ENCODE data around the gene ZNF335. TPM values are rescaled to one million over a fixed set of nuclear protein-coding genes. Genes with fewer than 3 reads are reported as not detected.

The ZNF335 gene
- total RNA-seq, 1 donor from 2014 or later, result 16.0 TPM

DNA sequence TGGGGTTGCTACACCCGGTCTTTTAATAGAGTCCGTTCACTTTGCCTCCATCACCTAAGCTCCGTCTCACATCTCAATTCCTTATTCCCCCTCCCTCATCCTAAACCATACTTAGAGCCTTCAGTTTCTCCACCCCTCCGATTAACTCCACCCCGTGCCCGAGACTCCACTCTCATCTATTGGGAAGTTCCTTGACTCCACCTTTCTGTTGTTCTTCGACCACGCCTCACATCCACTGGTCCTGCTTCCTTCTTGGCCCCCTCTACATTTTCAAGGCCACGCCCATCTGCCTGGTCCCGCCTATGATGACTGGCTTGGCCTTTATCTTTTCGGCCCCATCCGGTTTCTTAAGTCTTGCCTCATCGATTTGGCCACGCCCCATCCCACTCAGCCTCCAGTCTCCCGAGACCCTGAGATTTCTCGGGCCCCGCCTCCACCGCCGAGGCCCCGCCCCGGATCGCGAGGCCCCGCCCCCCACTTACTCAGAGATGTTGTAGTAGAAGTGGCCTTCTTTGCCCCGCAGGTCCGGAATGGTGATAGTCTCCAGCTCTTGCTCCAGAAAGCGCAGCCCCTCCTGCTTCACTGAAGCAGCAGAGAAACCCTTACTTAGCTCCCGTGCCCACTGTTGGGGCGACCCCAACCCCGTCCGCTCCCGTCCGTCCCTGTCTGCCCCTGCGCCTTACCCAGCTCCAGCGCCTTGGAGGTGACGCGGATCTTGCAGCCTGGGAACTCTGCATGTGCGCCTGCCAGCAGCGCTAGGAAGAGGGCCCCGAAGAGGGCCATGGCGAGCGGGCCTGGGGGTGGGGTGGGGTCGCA lies 61.1 kb downstream of the ZNF335 start:
- TF ChIP-seq, protein P1, sequence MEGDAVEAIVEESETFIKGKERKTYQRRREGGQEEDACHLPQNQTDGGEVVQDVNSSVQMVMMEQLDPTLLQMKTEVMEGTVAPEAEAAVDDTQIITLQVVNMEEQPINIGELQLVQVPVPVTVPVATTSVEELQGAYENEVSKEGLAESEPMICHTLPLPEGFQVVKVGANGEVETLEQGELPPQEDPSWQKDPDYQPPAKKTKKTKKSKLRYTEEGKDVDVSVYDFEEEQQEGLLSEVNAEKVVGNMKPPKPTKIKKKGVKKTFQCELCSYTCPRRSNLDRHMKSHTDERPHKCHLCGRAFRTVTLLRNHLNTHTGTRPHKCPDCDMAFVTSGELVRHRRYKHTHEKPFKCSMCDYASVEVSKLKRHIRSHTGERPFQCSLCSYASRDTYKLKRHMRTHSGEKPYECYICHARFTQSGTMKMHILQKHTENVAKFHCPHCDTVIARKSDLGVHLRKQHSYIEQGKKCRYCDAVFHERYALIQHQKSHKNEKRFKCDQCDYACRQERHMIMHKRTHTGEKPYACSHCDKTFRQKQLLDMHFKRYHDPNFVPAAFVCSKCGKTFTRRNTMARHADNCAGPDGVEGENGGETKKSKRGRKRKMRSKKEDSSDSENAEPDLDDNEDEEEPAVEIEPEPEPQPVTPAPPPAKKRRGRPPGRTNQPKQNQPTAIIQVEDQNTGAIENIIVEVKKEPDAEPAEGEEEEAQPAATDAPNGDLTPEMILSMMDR (conservative IDR thresholded peaks at IDR 0.05; ENCODE audit: low read depth, low read length), result no peak
- H3K4me3 ChIP-seq (ENCODE audit: low read depth, low read length), result peak overlapping the region; percentile 52
- peak; percentile 65 for DNase-seq (ENCODE audit: low read depth)

DNA sequence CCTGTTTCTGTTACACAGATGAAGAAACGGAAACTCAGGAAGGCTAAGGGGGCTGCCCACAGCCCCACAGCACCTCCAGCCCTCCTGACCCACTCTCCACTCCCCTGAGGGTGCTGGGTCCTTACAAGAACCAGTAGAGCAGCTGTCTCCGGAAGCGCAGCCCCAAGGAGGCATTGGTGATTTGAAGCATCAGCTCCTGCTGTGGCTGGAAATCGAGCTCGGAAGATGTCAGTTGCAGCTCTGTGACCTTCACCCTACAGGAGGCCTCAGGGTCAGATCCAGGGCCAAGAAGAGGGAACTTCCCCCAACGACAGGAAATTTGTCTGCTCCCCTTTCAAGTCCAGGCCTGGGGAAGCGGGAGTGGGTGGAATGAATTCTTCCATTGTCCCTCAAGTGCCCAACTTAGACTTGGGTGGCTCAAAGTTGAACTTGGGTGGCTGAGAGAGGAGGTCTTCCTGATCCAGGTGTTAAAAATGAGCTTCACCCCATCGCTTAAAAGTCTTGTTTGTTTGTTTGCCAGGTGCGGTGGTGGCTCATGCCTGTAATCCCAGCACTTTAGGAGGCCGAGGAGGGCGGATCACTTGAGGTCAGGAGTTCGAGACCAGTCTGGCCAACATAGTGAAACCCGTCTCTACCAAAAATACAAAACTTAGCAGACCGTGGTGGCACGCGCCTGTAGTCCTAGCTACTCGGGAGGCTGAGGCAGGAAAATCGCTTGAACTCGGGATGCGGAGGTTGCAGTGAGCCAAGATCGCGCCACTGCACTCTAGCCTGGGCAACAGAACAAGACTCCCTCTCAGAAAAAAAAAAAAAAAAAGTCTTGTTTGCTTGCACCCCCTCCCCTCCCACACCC lies 62.0 kb downstream of the ZNF335 start:
- TF ChIP-seq, protein P1 (conservative IDR thresholded peaks at IDR 0.05; ENCODE audit: low read depth, low read length), result no peak
- no peak overlapping the region for H3K4me3 ChIP-seq (ENCODE audit: low read depth, low read length)
- no peak for DNase-seq (ENCODE audit: low read depth)

DNA sequence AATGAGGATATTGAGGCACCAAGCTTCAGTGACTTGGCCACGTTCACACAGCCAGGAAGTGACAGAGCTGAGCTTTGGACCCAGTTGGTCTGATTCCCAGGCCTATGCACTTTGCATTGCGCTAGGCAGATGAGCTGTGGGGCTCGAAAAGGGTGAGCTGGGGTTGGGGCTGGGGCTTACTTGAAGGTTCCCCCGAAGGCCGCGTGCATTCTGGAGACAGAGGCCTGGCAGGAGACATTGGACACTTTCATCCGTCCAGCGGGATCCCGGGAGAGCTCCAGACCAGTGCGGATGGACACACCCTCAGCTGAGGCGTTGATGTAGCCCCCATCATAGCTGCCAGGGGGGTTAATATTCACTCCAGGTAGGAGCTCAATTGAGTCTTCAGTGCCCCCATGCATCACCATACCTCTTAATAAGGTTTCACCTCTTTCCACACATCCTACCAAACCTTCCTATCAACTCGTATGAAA lies 62.6 kb downstream of the ZNF335 start:
- TF ChIP-seq, protein P1 (conservative IDR thresholded peaks at IDR 0.05; ENCODE audit: low read depth, low read length), result no peak
- H3K4me3 ChIP-seq (ENCODE audit: low read depth, low read length), result no peak overlapping the region
- DNase-seq (ENCODE audit: low read depth), result no peak

- no peak overlapping the region for H3K4me3 ChIP-seq (ENCODE audit: low read depth, low read length)
- no peak for DNase-seq (ENCODE audit: low read depth)
- TF ChIP-seq, protein P1 (conservative IDR thresholded peaks at IDR 0.05; ENCODE audit: low read depth, low read length), result no peak
These were observed 63.9 kb downstream of the ZNF335 start for GRCh38 chr20:45908084-45908483.

- TF ChIP-seq, protein P1 (conservative IDR thresholded peaks at IDR 0.05; ENCODE audit: low read depth, low read length), result no peak
- H3K4me3 ChIP-seq (ENCODE audit: low read depth, low read length), result no peak overlapping the region
- DNase-seq (ENCODE audit: low read depth), result no peak
These were observed 64.6 kb downstream of the ZNF335 start for GRCh38 chr20:45907219-45907948.

GRCh38 chr20:45905505-45906079 lies 66.4 kb downstream of the ZNF335 start:
- H3K4me3 ChIP-seq (ENCODE audit: low read depth, low read length), result no peak overlapping the region
- TF ChIP-seq, protein P1 (conservative IDR thresholded peaks at IDR 0.05; ENCODE audit: low read depth, low read length), result no peak
- no peak for DNase-seq (ENCODE audit: low read depth)
